Neuronal stem cell (in vitro differentiated cells): Measurements from ENCODE around the gene DENND1C. TPM values are rescaled to one million over a fixed set of nuclear protein-coding genes. Genes with fewer than 3 reads are reported as not detected.

ENCODE experiments used
- small RNA-seq: library from polyadenylated mRNA; stranded (forward); fragments of <200 nt; extraction: miRNeasy Mini kit (QIAGEN cat#:217004); gene quantifications from one replicate; pipeline ENCODE3, GENCODE V24; 2013; ENCODE audit not compliant: insufficient read depth

The DENND1C gene

Small RNA genes lying within 50 kb of the gene (small RNA-seq; reads per million reads assigned to genes)
- gene AC010503.2: not detected
